ENCODE measurements around the gene PLA2G6. TPM values are rescaled to one million over a fixed set of nuclear protein-coding genes. Genes with fewer than 3 reads are reported as not detected.

Gene PLA2G6
- total and polyA plus RNA-seq, 2 of the 8 experiments (the other 6 are each of a cell fraction or from before 2014, with no cell fraction given) = 13.2 to 21.0 TPM

DNA sequence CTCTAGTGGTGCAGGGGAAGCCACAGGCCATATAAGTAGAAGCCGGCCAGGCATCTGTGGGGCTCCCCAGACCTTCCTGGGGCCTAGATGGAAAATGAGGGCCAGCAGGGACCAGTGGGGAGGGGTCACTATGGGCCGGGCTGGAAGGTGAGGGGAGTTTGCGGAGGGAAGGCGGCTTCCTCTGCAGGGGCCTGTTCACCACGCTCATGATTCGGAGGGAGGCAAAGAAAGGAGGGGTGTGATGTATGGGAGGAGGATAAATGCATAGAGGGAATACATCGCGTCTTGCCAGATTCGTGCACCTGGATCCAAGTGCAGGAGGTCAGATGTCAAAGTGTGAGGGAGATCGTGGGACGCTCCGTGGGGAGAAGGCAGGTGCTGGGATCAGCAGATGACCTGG lies 104.5 kb downstream of the PLA2G6 start:
- Histone ChIP-seq H2BK5ac (ENCODE audit: low read depth, low read length) (no peak overlapping the region), H3K9ac (replicated peaks in 1 of 4; ENCODE audit: extremely low read depth in 1 of 4, low read depth in 3 of 4, low read length in 3 of 4) (no peak overlapping the region), H3K27ac (ENCODE audit: low read depth, low read length) (no peak overlapping the region), H2AK5ac (ENCODE audit: low read depth, low read length) (no peak overlapping the region), H3K18ac (ENCODE audit: extremely low read depth, low read length) (no peak overlapping the region), H4K8ac (ENCODE audit: extremely low read depth, insufficient read depth, low read length) (no peak overlapping the region), H3K23me2 (ENCODE audit: low read depth, low read length) (peaks cover 3% of the 10 kb centered on the region), H3K4ac (replicated peaks; ENCODE audit: insufficient read length, low read depth, low read length) (no peak overlapping the region), H3K4me1 (replicated peaks in 1 of 4; ENCODE audit: control insufficient read depth in 3 of 4, insufficient read depth in 4 of 4, low read length in 3 of 4) (peaks cover 0 to 13% (median 7%) of the 10 kb centered on the region in 4 experiments; a peak in 5 of 7 replicates), H2BK15ac (ENCODE audit: low read length) (no peak overlapping the region), H3K56ac (replicated peaks; ENCODE audit: insufficient read length, low read depth, low read length) (no peak overlapping the region), H3K9me3 (ENCODE audit: insufficient read depth in 2 of 2, low read depth in 1 of 2, low read length in 1 of 2) (no peaks in the 10 kb centered on the region), H3K27me3 (replicated peaks in 1 of 4; ENCODE audit: control insufficient read depth in 3 of 4, extremely low read depth in 1 of 4, insufficient read depth in 3 of 4, low read length in 3 of 4) (peaks cover 7 to 25% (median 24%) of the 10 kb centered on the region in 4 experiments), H4K91ac (replicated peaks; ENCODE audit: insufficient read length, low read length) (no peak overlapping the region), H2BK12ac (ENCODE audit: low read depth, low read length) (no peak overlapping the region), H2BK20ac (ENCODE audit: low read length) (no peak overlapping the region), H4K5ac (ENCODE audit: insufficient read length, low read depth, low read length) (no peak overlapping the region), H3K79me1 (ENCODE audit: low read depth, low read length) (no peaks in the 10 kb centered on the region), H4K20me1 (replicated peaks in 1 of 2; ENCODE audit: control insufficient read depth in 1 of 2, insufficient read depth in 2 of 2, low read length in 2 of 2) (peaks cover 0 to 5% of the 10 kb centered on the region in 2 experiments), H3K4me3 (ENCODE audit: extremely low read depth in 1 of 4, insufficient read depth in 2 of 4, low read depth in 3 of 4, low read length in 4 of 4) (no peak overlapping the region), H3K36me3 (ENCODE audit: control insufficient read depth in 2 of 4, insufficient read depth in 4 of 4, low read length in 3 of 4) (peaks cover 3 to 13% (median 3%) of the 10 kb centered on the region in 4 experiments; a peak in 5 of 8 replicates), H2BK120ac (replicated peaks; ENCODE audit: low read depth, low read length) (no peak overlapping the region), H3K23ac (ENCODE audit: insufficient read length) (no peak overlapping the region), H3K4me2 (ENCODE audit: insufficient read depth in 1 of 2, low read depth in 2 of 2, low read length in 2 of 2) (no peak overlapping the region), H3K79me2 (ENCODE audit: control insufficient read depth in 1 of 2, insufficient read depth in 2 of 2, low read length in 2 of 2) (no peaks in the 10 kb centered on the region), H3K14ac (ENCODE audit: insufficient read length) (no peak overlapping the region), H2AFZ (ENCODE audit: low read length) (no peak overlapping the region)
- POLR2A ChIA-PET (ENCODE audit: partially characterized antibody) = no interaction called here
- CTCF ChIA-PET (ENCODE audit: partially characterized antibody) = interaction anchor here (2.2 kb wide), 1 partner anchor 21 kb away, joined by 7 read pairs; no protein-coding TSS in a partner anchor
- FAIRE-seq (no peak), DNase-seq (ENCODE audit: low read depth in 1 of 2, low spot score in 2 of 2) (no peak)
- 89% methylated on average over 12 of the region's 12 CpGs; no CpG with 5 or more reads in 1 of the 2 experiments for WGBS, 2 experiments (ENCODE audit: extremely low coverage in 1 of 2, insufficient coverage in 1 of 2, insufficient read length in 1 of 2, insufficient replicate concordance in 2 of 2, low coverage in 1 of 2, low lambda C conversion rate in 2 of 2, missing lambda C conversion rate in 1 of 2)
- TF ChIP-seq JUN (IDR thresholded peaks at IDR 0.05; ENCODE audit: low read depth, low read length) (no peak), CHD2 (IDR thresholded peaks at IDR 0.05; ENCODE audit: low read length) (no peak), JUND (IDR thresholded peaks at IDR 0.05; ENCODE audit: low read length) (no peak), RAD21 (IDR thresholded peaks at IDR 0.05 in 1 of 2, conservative IDR thresholded peaks at IDR 0.05 in 1 of 2; ENCODE audit: low read depth in 2 of 2, low read length in 2 of 2) (no peak), CEBPB (IDR thresholded peaks at IDR 0.05; ENCODE audit: low read depth, low read length) (no peak), TCF12 (IDR thresholded peaks at IDR 0.05; ENCODE audit: low read depth, low read length) (no peak), ZNF274 (IDR thresholded peaks at IDR 0.05; ENCODE audit: borderline replicate concordance, extremely low read depth, low read length) (no peak), RXRA (IDR thresholded peaks at IDR 0.05; ENCODE audit: insufficient read depth, low read depth, low read length) (no peak), CHD1 (IDR thresholded peaks at IDR 0.05; ENCODE audit: low read depth, low read length) (no peak), KDM5A (IDR thresholded peaks at IDR 0.05; ENCODE audit: low read length) (no peak), ASH2L (IDR thresholded peaks at IDR 0.05; ENCODE audit: low read length) (no peak), RFX5 (IDR thresholded peaks at IDR 0.05; ENCODE audit: borderline replicate concordance, low read depth, low read length) (no peak)
- TF ChIP-seq, protein P1, sequence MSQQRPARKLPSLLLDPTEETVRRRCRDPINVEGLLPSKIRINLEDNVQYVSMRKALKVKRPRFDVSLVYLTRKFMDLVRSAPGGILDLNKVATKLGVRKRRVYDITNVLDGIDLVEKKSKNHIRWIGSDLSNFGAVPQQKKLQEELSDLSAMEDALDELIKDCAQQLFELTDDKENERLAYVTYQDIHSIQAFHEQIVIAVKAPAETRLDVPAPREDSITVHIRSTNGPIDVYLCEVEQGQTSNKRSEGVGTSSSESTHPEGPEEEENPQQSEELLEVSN (IDR thresholded peaks at IDR 0.05) = no peak
- TF ChIP-seq, protein P2, sequence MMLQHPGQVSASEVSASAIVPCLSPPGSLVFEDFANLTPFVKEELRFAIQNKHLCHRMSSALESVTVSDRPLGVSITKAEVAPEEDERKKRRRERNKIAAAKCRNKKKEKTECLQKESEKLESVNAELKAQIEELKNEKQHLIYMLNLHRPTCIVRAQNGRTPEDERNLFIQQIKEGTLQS (IDR thresholded peaks at IDR 0.05; ENCODE audit: insufficient read depth, low read depth, low read length) = no peak
